Parathyroid adenoma (tissue), 2 donors: ENCODE data around the gene MEIS1.

Experiments used
- H2AFZ ChIP-seq: fragments of 300-600 bp; sonication (generic); one replicate; pipeline ENCODE4 v1.7.0; 2017; ENCODE audit warnings: antibody characterized with exemption, mild to moderate bottlenecking
- H3K27ac ChIP-seq: fragments of 300-600 bp; sonication (generic); one replicate; pipeline ENCODE4 v1.7.0; 2017
- H3K27me3 ChIP-seq: fragments of 300-600 bp; sonication (generic); one replicate; pipeline ENCODE4 v1.7.0; 2017; ENCODE audit warnings: low read length; ENCODE audit not compliant: control insufficient read depth, insufficient read depth
- H3K36me3 ChIP-seq: fragments of 300-600 bp; sonication (generic); one replicate; pipeline ENCODE4 v1.7.0; 2017; ENCODE audit warnings: low read length; ENCODE audit not compliant: control insufficient read depth, insufficient read depth
- H3K4me1 ChIP-seq: fragments of 300-600 bp; sonication (generic); one replicate; pipeline ENCODE4 v1.7.0; 2017; ENCODE audit warnings: control low read depth
- H3K4me2 ChIP-seq: fragments of 300-600 bp; sonication (generic); one replicate; pipeline ENCODE4 v1.7.0; 2017; ENCODE audit warnings: low read length
- H3K4me3 ChIP-seq: fragments of 300-600 bp; sonication (generic); one replicate; pipeline ENCODE4 v1.7.0; 2017; ENCODE audit warnings: low read depth, low read length
- H3K79me2 ChIP-seq: fragments of 300-600 bp; sonication (generic); one replicate; pipeline ENCODE4 v1.7.0; 2017; ENCODE audit warnings: control low read depth
- H3K9ac ChIP-seq: fragments of 300-600 bp; sonication (generic); one replicate; pipeline ENCODE4 v1.7.0; 2017; ENCODE audit warnings: mild to moderate bottlenecking
- H3K9me3 ChIP-seq: fragments of 300-600 bp; sonication (generic); one replicate; pipeline ENCODE4 v1.7.0; 2017; ENCODE audit warnings: low read length; ENCODE audit not compliant: control insufficient read depth
- TF ChIP-seq, protein P1 (sequence below): fragments of 300-600 bp; sonication (generic); IDR thresholded peaks from one replicate; pipeline ENCODE4 v1.7.0; 2017; ENCODE audit warnings: antibody characterized with exemption, mild to moderate bottlenecking
- donor health status: primary hyperparathyroidism.

The MEIS1 gene

DNA sequence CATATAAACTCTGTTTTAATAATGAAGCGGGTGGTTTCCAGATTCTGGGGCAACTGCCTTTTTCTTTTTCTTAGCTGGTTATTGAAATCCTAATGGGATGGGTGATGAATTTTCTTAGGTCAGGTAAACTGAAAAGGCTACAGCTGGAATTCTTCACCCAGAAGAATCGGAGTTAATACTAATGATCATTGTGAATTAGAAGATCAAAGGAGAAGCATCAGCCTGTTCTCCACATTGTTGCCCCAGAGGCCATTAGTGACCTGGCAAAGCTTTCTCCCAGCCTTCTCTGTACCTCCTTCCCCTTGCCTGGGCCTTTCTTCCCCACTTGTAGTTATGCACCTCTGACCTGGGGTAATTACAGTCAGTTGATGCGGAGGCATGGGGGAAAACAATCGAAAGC is 82.8 kb downstream of the MEIS1 start:
- H3K79me2 ChIP-seq: no peaks in the 10 kb centered on the region
- no peaks in the 10 kb centered on the region for H3K9me3 ChIP-seq
- H3K27me3 ChIP-seq: no peaks in the 10 kb centered on the region
- no peaks in the 10 kb centered on the region for H3K36me3 ChIP-seq
- H3K9ac ChIP-seq: no peak overlapping the region
- TF ChIP-seq, protein P1, sequence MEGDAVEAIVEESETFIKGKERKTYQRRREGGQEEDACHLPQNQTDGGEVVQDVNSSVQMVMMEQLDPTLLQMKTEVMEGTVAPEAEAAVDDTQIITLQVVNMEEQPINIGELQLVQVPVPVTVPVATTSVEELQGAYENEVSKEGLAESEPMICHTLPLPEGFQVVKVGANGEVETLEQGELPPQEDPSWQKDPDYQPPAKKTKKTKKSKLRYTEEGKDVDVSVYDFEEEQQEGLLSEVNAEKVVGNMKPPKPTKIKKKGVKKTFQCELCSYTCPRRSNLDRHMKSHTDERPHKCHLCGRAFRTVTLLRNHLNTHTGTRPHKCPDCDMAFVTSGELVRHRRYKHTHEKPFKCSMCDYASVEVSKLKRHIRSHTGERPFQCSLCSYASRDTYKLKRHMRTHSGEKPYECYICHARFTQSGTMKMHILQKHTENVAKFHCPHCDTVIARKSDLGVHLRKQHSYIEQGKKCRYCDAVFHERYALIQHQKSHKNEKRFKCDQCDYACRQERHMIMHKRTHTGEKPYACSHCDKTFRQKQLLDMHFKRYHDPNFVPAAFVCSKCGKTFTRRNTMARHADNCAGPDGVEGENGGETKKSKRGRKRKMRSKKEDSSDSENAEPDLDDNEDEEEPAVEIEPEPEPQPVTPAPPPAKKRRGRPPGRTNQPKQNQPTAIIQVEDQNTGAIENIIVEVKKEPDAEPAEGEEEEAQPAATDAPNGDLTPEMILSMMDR: no peak
- no peaks in the 10 kb centered on the region for H3K4me1 ChIP-seq
- H3K4me2 ChIP-seq: no peak overlapping the region
- H3K27ac ChIP-seq: no peak overlapping the region
- H2AFZ ChIP-seq: no peak overlapping the region
- no peak overlapping the region for H3K4me3 ChIP-seq

DNA sequence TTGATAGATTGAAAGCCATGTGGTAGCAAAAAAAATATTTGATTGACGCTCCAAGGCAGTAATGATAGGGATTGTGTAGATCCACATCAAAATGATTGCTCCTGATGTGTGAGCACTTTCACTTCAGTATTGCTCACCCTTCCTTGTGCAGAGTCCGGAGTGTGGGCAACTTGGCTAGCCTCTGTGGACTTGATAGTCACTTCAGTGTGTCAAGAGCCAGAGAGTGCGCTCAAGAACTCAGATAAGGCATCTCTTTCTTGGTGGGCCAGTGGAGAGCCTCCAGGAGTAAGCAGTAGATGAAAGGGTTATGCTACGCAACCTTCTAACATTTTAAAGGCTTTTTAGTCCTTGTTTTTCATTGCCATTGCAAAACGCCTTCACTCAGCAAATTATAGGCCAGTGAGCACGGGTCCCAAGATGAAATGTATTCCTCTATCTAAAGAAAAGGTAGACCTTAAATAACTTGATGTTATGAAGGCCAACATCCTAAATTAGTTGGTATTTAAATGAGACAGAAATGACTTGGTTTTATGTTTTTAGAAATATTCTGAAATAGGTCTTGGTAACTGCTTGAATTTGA is 84.4 kb downstream of the MEIS1 start:
- H3K27ac ChIP-seq: no peak overlapping the region
- no peak overlapping the region for H3K4me3 ChIP-seq
- H3K4me2 ChIP-seq: no peak overlapping the region
- H3K79me2 ChIP-seq: no peaks in the 10 kb centered on the region
- H2AFZ ChIP-seq: no peak overlapping the region
- H3K9me3 ChIP-seq: no peaks in the 10 kb centered on the region
- TF ChIP-seq, protein P1: no peak
- no peaks in the 10 kb centered on the region for H3K27me3 ChIP-seq
- no peak overlapping the region for H3K9ac ChIP-seq
- H3K4me1 ChIP-seq: no peaks in the 10 kb centered on the region
- H3K36me3 ChIP-seq: no peaks in the 10 kb centered on the region

DNA sequence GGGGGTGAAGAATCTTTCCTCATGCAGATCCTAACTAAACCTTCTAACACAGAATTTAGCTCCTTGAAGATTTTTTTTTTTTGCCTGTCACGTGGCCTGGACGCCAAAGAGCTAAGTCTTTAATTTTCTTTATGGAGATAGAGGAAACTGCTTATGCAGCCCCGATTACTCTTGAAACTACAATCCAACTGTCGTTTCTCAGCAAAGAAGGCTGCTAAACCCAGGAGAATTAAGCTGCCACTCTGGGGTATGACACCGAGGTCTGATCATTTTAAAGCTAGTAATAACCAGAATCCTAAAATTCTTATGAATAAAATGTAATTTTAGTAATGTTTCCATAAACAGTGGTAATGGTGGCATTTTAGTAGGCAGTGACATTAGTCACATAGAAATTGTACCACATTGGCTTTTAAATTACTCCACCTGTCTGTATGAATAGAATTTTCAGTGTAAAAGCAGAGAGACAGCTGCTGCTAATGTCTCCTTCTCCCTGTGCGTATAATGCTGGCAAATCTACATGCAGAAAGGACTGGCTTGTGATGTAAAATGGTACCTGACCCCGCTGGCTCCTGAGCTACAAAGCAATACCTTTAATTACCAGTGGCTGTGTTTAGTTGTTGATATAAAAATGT is 86.5 kb downstream of the MEIS1 start:
- no peaks in the 10 kb centered on the region for H3K36me3 ChIP-seq
- TF ChIP-seq, protein P1: no peak
- H3K27ac ChIP-seq: no peak overlapping the region
- no peaks in the 10 kb centered on the region for H3K27me3 ChIP-seq
- H3K4me1 ChIP-seq: peaks cover 11% of the 10 kb centered on the region
- H3K9ac ChIP-seq: no peak overlapping the region
- H3K9me3 ChIP-seq: no peaks in the 10 kb centered on the region
- no peaks in the 10 kb centered on the region for H3K79me2 ChIP-seq
- no peak overlapping the region for H3K4me3 ChIP-seq
- H2AFZ ChIP-seq: no peak overlapping the region
- H3K4me2 ChIP-seq: no peak overlapping the region

DNA sequence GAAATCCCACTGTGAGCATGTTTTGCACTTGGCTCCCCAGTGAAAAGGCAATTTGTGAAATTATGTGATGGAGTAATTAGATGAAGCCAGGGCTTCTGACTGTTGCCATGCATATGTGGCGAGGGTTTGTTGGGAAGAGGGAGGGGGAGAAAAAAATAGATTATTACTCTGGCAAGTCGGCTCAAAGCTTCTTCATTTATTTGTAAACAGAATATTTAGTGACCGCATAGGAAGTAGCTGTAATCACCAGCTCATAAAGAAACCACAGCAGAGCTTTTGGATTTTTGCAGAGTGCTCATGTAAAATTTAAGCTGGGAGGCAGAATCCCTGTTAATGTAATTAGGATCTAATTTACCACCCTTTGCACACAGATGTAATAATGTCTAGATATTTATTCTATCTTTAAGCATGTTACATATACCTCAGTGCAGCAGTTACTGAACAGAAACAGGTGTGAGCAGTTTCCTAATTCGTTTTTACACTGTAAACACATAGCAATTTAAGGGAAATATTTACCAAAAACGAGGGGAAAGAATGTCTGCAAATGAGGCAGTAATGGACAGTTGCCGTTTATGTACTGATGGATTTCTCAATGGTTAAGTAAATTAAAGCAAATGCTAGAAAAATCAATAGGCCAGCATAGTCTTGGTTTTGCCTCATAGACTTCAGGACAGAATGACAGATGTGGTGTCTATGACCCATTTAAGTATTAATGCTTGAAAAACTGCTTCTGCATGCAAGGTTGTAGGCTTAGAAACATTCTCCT is 87.9 kb downstream of the MEIS1 start:
- H3K9me3 ChIP-seq: no peaks in the 10 kb centered on the region
- TF ChIP-seq, protein P1: no peak
- no peaks in the 10 kb centered on the region for H3K27me3 ChIP-seq
- H3K36me3 ChIP-seq: no peaks in the 10 kb centered on the region
- H3K27ac ChIP-seq: no peak overlapping the region
- no peak overlapping the region for H3K4me2 ChIP-seq
- H3K79me2 ChIP-seq: no peaks in the 10 kb centered on the region
- H3K9ac ChIP-seq: no peak overlapping the region
- no peak overlapping the region for H3K4me3 ChIP-seq
- H2AFZ ChIP-seq: no peak overlapping the region
- H3K4me1 ChIP-seq: peaks cover 11% of the 10 kb centered on the region
